HepG2 (cell line): ENCODE measurements around the gene CYB5D1. TPM values are rescaled to one million over a fixed set of nuclear protein-coding genes. Genes with fewer than 3 reads are reported as not detected.

Source experiments
- ATAC-seq: fragments of 200-7000 bp; cut with Tn5 transposase; 3 replicates; pipeline ENCODE4 v1.9.1; 2020; ENCODE audit warnings: mild to moderate bottlenecking, moderate library complexity
- BruUV-seq: library from RNA; stranded (reverse); fragments of 400-500 nt; replicated peaks from 2 replicates; lab custom pipeline; 2021; lab: Mats Ljungman, UMichigan
- CTCF ChIA-PET: fragments of 300-600 bp; formaldehyde crosslinking; extraction: SDS; loops from one replicate; lab custom pipeline; 2021; ENCODE audit warnings: low total read pairs, inconsistent platforms, low intra/inter-chr PET ratio; lab: Yijun Ruan, JAX
- POLR2A ChIA-PET: fragments of 350-600 bp; sonication (Branson Sonifier 250); formaldehyde crosslinking; loops from one replicate; lab custom pipeline; 2020; ENCODE audit warnings: antibody characterized with exemption, inconsistent platforms; lab: Yijun Ruan, JAX
- DNase-seq: peaks from one replicate; pipeline ENCODE4 v3.0.0-alpha.2; 2015; ENCODE audit warnings: low spot score
- FAIRE-seq: peaks from 3 replicates; lab custom pipeline; 2011; peaks lifted over from hg19 to GRCh38; lab: Jason Lieb, UNC
- H2AFZ ChIP-seq: one replicate; pipeline ENCODE4 v1.6.1; 2011; ENCODE audit warnings: low read length, inconsistent platforms
- H3K27ac ChIP-seq: fragments of 300-600 bp; 3 replicates; pipeline ENCODE4 v1.8.0; 2011; ENCODE audit warnings: mixed run types, mild to moderate bottlenecking, mixed read lengths, low read length, inconsistent platforms; ENCODE audit not compliant: insufficient read depth; ENCODE audit errors: extremely low read length
- H3K27me3 ChIP-seq, 2 experiments: fragments of 200-600 bp in 1 of 2; 2 replicates in 1 of 2; 3 replicates in 1 of 2; pipeline versions ENCODE4 v1.6.0 to v1.8.0; 2011; ENCODE audit warnings: low read length in 2 of 2, mild to moderate bottlenecking in 2 of 2, moderate library complexity in 2 of 2, inconsistent platforms in 1 of 2; ENCODE audit not compliant: insufficient read depth in 2 of 2, control insufficient read depth in 1 of 2
- H3K36me3 ChIP-seq, 2 experiments: fragments of 200-600 bp in 1 of 2; replicated peaks in 1 of 2; 2 replicates in 1 of 2; 3 replicates in 1 of 2; pipeline versions ENCODE4 v1.5.1 to v1.8.0; 2011; ENCODE audit warnings: low read length in 2 of 2, inconsistent platforms in 1 of 2; ENCODE audit not compliant: insufficient read depth in 2 of 2, control insufficient read depth in 1 of 2
- H3K4me1 ChIP-seq: 2 replicates; pipeline ENCODE4 v1.5.1; 2012; ENCODE audit warnings: low read length, inconsistent platforms; ENCODE audit not compliant: insufficient read depth
- H3K4me2 ChIP-seq: 2 replicates; pipeline ENCODE4 v1.6.0; 2011; ENCODE audit warnings: low read depth, low read length, inconsistent platforms
- H3K4me3 ChIP-seq, 3 experiments: fragments of 200-600 bp in 1 of 3; sonication (generic), shearing (Covaris generic) in 1 of 3; replicated peaks in 1 of 3; 2 replicates each; pipeline ENCODE4 v1.5.1; 2011 to 2016; ENCODE audit warnings: low read length in 3 of 3, inconsistent platforms in 2 of 3, low read depth in 2 of 3, mild to moderate bottlenecking in 2 of 3, control low read depth in 1 of 3, mixed read lengths in 1 of 3; ENCODE audit not compliant: insufficient read depth in 1 of 3
- H3K79me2 ChIP-seq: one replicate; pipeline ENCODE4 v1.6.1; 2011; ENCODE audit warnings: low read length, inconsistent platforms; ENCODE audit not compliant: insufficient read depth
- H3K9ac ChIP-seq: 2 replicates; pipeline ENCODE4 v1.6.0; 2011; ENCODE audit warnings: mild to moderate bottlenecking, low read depth, low read length, inconsistent platforms; ENCODE audit not compliant: insufficient read depth
- H3K9me3 ChIP-seq: 2 replicates; pipeline ENCODE4 v1.5.1; 2012; ENCODE audit warnings: mild to moderate bottlenecking, low read length
- H4K20me1 ChIP-seq: 2 replicates; pipeline ENCODE4 v1.6.0; 2011; ENCODE audit warnings: inconsistent platforms, mild to moderate bottlenecking, low read length, moderate library complexity; ENCODE audit not compliant: insufficient read depth
- GLI4 ChIP-seq: sonication (generic); formaldehyde crosslinking; IDR thresholded peaks from 2 replicates; pipeline ENCODE4 v1.5.1; 2020; ENCODE audit warnings: missing genetic modification reagents, mild to moderate bottlenecking, moderate library complexity, borderline replicate concordance
- NFYC ChIP-seq: IDR thresholded peaks from 2 replicates; pipeline ENCODE4 v1.6.1; 2016; ENCODE audit warnings: missing genetic modification reagents, missing compliant biosample characterization
- POGZ ChIP-seq: sonication (generic); formaldehyde crosslinking; IDR thresholded peaks from 2 replicates; pipeline ENCODE4 v1.4.0; 2020; ENCODE audit warnings: mild to moderate bottlenecking, missing genetic modification reagents
- ZHX2 ChIP-seq, 2 experiments: sonication (generic) in 1 of 2; formaldehyde crosslinking in 1 of 2; IDR thresholded peaks; 2 replicates each; pipeline versions ENCODE4 v1.6.1 to v1.9.0; 2014 to 2022; ENCODE audit warnings: antibody characterized with exemption in 1 of 2, borderline replicate concordance in 1 of 2, inconsistent platforms in 1 of 2, low read depth in 1 of 2, missing genetic modification reagents in 1 of 2
- WGBS: methylation state at CpG from one replicate; pipeline ENCODE4 v1.1.6; 2017; ENCODE audit warnings: low lambda C conversion rate; 5-methylcytosine and 5-hydroxymethylcytosine counted together
- in situ Hi-C: cut with HindIII; loops from 2 replicates; pipeline ENCODE4 v1.10.0; 2017; ENCODE audit warnings: low pct_unique_long_range_greater_than_20kb; ENCODE audit not compliant: extremely low pct_ligation_motif_present
- intact Hi-C: fragments of 100-400 bp; cut with micrococcal nuclease; formaldehyde crosslinking; loops from one replicate; pipeline ENCODE4 v1.10.0; 2022; ENCODE audit not compliant: unreplicated experiment
- polyA plus RNA-seq, 8 experiments: library from polyadenylated mRNA; depleted of rRNA in 3 of 8; stranded (reverse) in 7 of 8; unstranded in 1 of 8; fragments of >200 nt; fragmentation: Illumina TruSeq in 4 of 8; extraction: Trizol in 4 of 8; gene quantifications; 2 replicates each; pipeline versions ENCODE4 v1.2.1 to v1.2.3, GENCODE V29; 2011 to 2016; ENCODE audit warnings: low read depth in 4 of 8, missing spikeins in 1 of 8, mixed read lengths in 1 of 8; ENCODE audit not compliant: insufficient read depth in 1 of 8
- total RNA-seq, 5 experiments: library from RNA; depleted of rRNA; stranded (reverse); fragments of >200 nt; fragmentation: Illumina TruSeq; extraction: Trizol; gene quantifications; 2 replicates each; pipeline ENCODE4 v1.2.3, GENCODE V29; 2016; ENCODE audit warnings: low read depth in 1 of 5

Gene CYB5D1
- total and polyA plus RNA-seq, 2 of the 13 experiments (the other 11 are each of a cell fraction or from before 2014, with no cell fraction given): 8.9 to 17.0 TPM

- 31% methylated on average over 6 of the region's 7 CpGs for WGBS
- H3K9ac ChIP-seq: no peak overlapping the region
- no peak overlapping the region for H2AFZ ChIP-seq
- no TSS peak for BruUV-seq
- no peak for TF ChIP-seq GLI4
- no peak for TF ChIP-seq POGZ (CRISPR knock-in tag)
- no peak for TF ChIP-seq NFYC (CRISPR knock-in tag)
- no peak for TF ChIP-seq ZHX2 (IDR thresholded peaks at IDR 0.05; ENCODE audit: low read depth)
- TF ChIP-seq ZHX2 (CRISPR knock-in tag; IDR thresholded peaks at IDR 0.05; ENCODE audit: borderline replicate concordance): no peak
- intact Hi-C loops: loop anchor here (5.0 kb wide), 1 partner anchor 84 kb away; no protein-coding TSS in a partner anchor
- peaks cover 31% of the 10 kb centered on the region for H3K4me1 ChIP-seq
- H4K20me1 ChIP-seq: no peaks in the 10 kb centered on the region
- no peak overlapping the region for H3K4me3 ChIP-seq
- POLR2A ChIA-PET: interaction anchor here (8.2 kb wide), 1 partner anchor 12 kb away, joined by 159 read pairs; no protein-coding TSS in a partner anchor
- in situ Hi-C loops: no loop called here
- no peaks in the 10 kb centered on the region for H3K36me3 ChIP-seq
- peaks cover 6 to 31% of the 10 kb centered on the region in 2 experiments; a peak in 4 of 5 replicates for H3K27me3 ChIP-seq
- DNase-seq (no peak), FAIRE-seq (no peak), ATAC-seq (no peak)
- no peaks in the 10 kb centered on the region for H3K79me2 ChIP-seq
- H3K27ac ChIP-seq: no peak overlapping the region
- H3K4me2 ChIP-seq: no peak overlapping the region
- CTCF ChIA-PET: no interaction called here
- no peaks in the 10 kb centered on the region for H3K9me3 ChIP-seq
Measured at GRCh38 chr17:7831233-7831632, 26.6 kb upstream of the CYB5D1 start.
